GM12878 (cell line): ENCODE results near the gene TIFAB.

Experiments used
- CHD1 ChIP-seq: IDR thresholded peaks from 2 replicates; pipeline ENCODE4 v1.6.1; 2012; ENCODE audit warnings: low read depth, low read length, improper control_type of control experiment
- EED ChIP-seq: sonication (generic); IDR thresholded peaks from 2 replicates; pipeline ENCODE4 v1.6.1; 2016; ENCODE audit warnings: antibody characterized with exemption, low read depth
- EZH2 ChIP-seq: IDR thresholded peaks from 2 replicates; pipeline ENCODE4 v1.6.1; 2012; ENCODE audit warnings: low read depth, mild to moderate bottlenecking, control low read depth, inconsistent platforms, low read length, borderline replicate concordance; ENCODE audit not compliant: control insufficient read depth
- KLF5 ChIP-seq: fragments of 450-650 bp; IDR thresholded peaks from 2 replicates; pipeline ENCODE4 v1.6.1; 2014; ENCODE audit warnings: mild to moderate bottlenecking; ENCODE audit not compliant: partially characterized antibody
- POLR2A ChIP-seq: IDR thresholded peaks from 2 replicates; pipeline ENCODE4 v1.6.1; 2011; ENCODE audit warnings: low read depth, mild to moderate bottlenecking, low read length
- SIN3A ChIP-seq: IDR thresholded peaks from 2 replicates; pipeline ENCODE4 v1.6.1; 2012; ENCODE audit warnings: low read depth, low read length, improper control_type of control experiment
- TF ChIP-seq, protein P1 (sequence below), 3 experiments: IDR thresholded peaks in 2 of 3; conservative IDR thresholded peaks in 1 of 3; 2 replicates each; pipeline ENCODE4 v1.5.1; 2011; ENCODE audit warnings: low read depth in 3 of 3, low read length in 3 of 3, mild to moderate bottlenecking in 3 of 3, control low read depth in 2 of 3, moderate library complexity in 2 of 3, inconsistent platforms in 1 of 3, mixed read lengths in 1 of 3; ENCODE audit not compliant: control insufficient read depth in 2 of 3, insufficient read depth in 1 of 3; ENCODE audit errors: extremely low read depth in 1 of 3
- TF ChIP-seq, protein P2 (sequence below): fragments of 450-650 bp; formaldehyde crosslinking; IDR thresholded peaks from 2 replicates; pipeline ENCODE4 v1.4.0; 2020; ENCODE audit warnings: mild to moderate bottlenecking, moderate library complexity

DNA sequence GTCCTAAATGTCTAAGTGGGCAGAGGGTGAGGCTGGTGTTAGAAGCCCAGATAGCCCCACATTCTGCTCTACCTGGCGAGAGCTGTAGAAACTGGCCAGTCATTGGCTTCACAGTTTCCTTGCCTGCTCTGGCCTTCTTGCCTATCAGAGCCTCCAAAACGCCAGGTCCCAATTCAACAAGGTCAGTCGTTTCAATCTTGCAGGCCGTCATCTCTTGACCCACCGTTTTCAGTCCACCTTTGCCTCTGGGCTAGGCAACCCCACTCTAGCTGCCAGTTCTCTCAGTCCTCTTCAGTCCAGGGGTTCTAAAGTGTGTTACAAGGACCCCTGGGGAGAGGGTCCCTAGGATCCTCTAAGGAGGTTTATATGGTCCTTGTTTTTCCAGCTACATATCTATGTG lies 20.0 kb upstream of the TIFAB start:
- TF ChIP-seq SIN3A (no peak), CHD1 (no peak), EED (no peak), POLR2A (no peak), EZH2 (no peak), KLF5 (no peak)
- TF ChIP-seq, protein P1, sequence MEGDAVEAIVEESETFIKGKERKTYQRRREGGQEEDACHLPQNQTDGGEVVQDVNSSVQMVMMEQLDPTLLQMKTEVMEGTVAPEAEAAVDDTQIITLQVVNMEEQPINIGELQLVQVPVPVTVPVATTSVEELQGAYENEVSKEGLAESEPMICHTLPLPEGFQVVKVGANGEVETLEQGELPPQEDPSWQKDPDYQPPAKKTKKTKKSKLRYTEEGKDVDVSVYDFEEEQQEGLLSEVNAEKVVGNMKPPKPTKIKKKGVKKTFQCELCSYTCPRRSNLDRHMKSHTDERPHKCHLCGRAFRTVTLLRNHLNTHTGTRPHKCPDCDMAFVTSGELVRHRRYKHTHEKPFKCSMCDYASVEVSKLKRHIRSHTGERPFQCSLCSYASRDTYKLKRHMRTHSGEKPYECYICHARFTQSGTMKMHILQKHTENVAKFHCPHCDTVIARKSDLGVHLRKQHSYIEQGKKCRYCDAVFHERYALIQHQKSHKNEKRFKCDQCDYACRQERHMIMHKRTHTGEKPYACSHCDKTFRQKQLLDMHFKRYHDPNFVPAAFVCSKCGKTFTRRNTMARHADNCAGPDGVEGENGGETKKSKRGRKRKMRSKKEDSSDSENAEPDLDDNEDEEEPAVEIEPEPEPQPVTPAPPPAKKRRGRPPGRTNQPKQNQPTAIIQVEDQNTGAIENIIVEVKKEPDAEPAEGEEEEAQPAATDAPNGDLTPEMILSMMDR (IDR thresholded peaks at IDR 0.05 in 2 of 3, conservative IDR thresholded peaks at IDR 0.05 in 1 of 3; ENCODE audit: control insufficient read depth in 2 of 3, extremely low read depth in 1 of 3, insufficient read depth in 1 of 3, low read depth in 3 of 3, low read length in 3 of 3): no peak
- TF ChIP-seq, protein P2, sequence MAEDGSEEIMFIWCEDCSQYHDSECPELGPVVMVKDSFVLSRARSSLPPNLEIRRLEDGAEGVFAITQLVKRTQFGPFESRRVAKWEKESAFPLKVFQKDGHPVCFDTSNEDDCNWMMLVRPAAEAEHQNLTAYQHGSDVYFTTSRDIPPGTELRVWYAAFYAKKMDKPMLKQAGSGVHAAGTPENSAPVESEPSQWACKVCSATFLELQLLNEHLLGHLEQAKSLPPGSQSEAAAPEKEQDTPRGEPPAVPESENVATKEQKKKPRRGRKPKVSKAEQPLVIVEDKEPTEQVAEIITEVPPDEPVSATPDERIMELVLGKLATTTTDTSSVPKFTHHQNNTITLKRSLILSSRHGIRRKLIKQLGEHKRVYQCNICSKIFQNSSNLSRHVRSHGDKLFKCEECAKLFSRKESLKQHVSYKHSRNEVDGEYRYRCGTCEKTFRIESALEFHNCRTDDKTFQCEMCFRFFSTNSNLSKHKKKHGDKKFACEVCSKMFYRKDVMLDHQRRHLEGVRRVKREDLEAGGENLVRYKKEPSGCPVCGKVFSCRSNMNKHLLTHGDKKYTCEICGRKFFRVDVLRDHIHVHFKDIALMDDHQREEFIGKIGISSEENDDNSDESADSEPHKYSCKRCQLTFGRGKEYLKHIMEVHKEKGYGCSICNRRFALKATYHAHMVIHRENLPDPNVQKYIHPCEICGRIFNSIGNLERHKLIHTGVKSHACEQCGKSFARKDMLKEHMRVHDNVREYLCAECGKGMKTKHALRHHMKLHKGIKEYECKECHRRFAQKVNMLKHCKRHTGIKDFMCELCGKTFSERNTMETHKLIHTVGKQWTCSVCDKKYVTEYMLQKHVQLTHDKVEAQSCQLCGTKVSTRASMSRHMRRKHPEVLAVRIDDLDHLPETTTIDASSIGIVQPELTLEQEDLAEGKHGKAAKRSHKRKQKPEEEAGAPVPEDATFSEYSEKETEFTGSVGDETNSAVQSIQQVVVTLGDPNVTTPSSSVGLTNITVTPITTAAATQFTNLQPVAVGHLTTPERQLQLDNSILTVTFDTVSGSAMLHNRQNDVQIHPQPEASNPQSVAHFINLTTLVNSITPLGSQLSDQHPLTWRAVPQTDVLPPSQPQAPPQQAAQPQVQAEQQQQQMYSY (CRISPR knock-in tag): no peak
